Endothelial cell of umbilical vein (primary cell): Measurements from ENCODE around the gene CALU. TPM values are rescaled to one million over a fixed set of nuclear protein-coding genes. Genes with fewer than 3 reads are reported as not detected.

Experiments
- BruUV-seq: library from RNA; stranded (reverse); fragments of 400-500 nt; replicated peaks from 2 replicates; lab custom pipeline; 2021; lab: Mats Ljungman, UMichigan
- CTCF ChIA-PET: fragments of 300-600, 350-600 bp; sonication (Branson Sonifier 250); formaldehyde crosslinking; loops from one replicate; lab custom pipeline; 2021; ENCODE audit warnings: antibody characterized with exemption, inconsistent platforms; lab: Charles Lee
- POLR2A ChIA-PET: fragments of 300-600, 350-600 bp; sonication (Branson Sonifier 250); formaldehyde crosslinking; loops from one replicate; lab custom pipeline; 2021; ENCODE audit warnings: antibody characterized with exemption, inconsistent platforms; lab: Charles Lee
- DNase-seq: peaks from one replicate; pipeline ENCODE4 v3.0.0-alpha.2; 2011; ENCODE audit warnings: low read depth, low spot score
- FAIRE-seq: peaks from 2 replicates; lab custom pipeline; 2011; peaks lifted over from hg19 to GRCh38; lab: Jason Lieb, UNC
- H2AFZ ChIP-seq: 2 replicates; pipeline ENCODE4 v1.6.0; 2012; ENCODE audit warnings: low read depth, low read length, control low read depth, inconsistent platforms
- H3K27ac ChIP-seq: 2 replicates; pipeline ENCODE4 v1.5.1; 2011; ENCODE audit warnings: low read depth, mild to moderate bottlenecking, control low read depth, low read length, moderate library complexity; ENCODE audit not compliant: insufficient read depth
- H3K27me3 ChIP-seq, 2 experiments: 2 replicates each; pipeline versions ENCODE4 v1.6.0 to v1.6.1; 2011; ENCODE audit warnings: low read length in 2 of 2, mixed read lengths in 1 of 2; ENCODE audit not compliant: control insufficient read depth in 2 of 2, insufficient read depth in 2 of 2
- H3K36me3 ChIP-seq, 2 experiments: 2 replicates in 1 of 2; 3 replicates in 1 of 2; pipeline ENCODE4 v1.5.1; 2011; ENCODE audit warnings: low read length in 2 of 2, mild to moderate bottlenecking in 1 of 2, moderate library complexity in 1 of 2; ENCODE audit not compliant: control insufficient read depth in 2 of 2, insufficient read depth in 2 of 2; ENCODE audit errors: extremely low read depth in 1 of 2
- H3K4me1 ChIP-seq: 3 replicates; pipeline ENCODE4 v1.5.1; 2011; ENCODE audit warnings: mild to moderate bottlenecking, low read length; ENCODE audit not compliant: control insufficient read depth, insufficient read depth; ENCODE audit errors: extremely low read depth
- H3K4me2 ChIP-seq: 2 replicates; pipeline ENCODE4 v1.6.1; 2011; ENCODE audit warnings: low read length, control low read depth, mixed read lengths; ENCODE audit not compliant: insufficient read depth
- H3K4me3 ChIP-seq, 3 experiments: fragments of 200-600 bp in 1 of 3; sonication (generic), shearing (Covaris generic) in 1 of 3; replicated peaks in 1 of 3; 2 replicates each; pipeline ENCODE4 v1.5.1; 2011 to 2016; ENCODE audit warnings: control low read depth in 3 of 3, low read length in 3 of 3, mild to moderate bottlenecking in 2 of 3, inconsistent platforms in 1 of 3, low read depth in 1 of 3, moderate library complexity in 1 of 3; ENCODE audit not compliant: insufficient read depth in 1 of 3
- H3K79me2 ChIP-seq: 2 replicates; pipeline ENCODE4 v1.6.0; 2012; ENCODE audit warnings: low read length, inconsistent platforms; ENCODE audit not compliant: control insufficient read depth, insufficient read depth
- H3K9ac ChIP-seq: replicated peaks from 2 replicates; pipeline ENCODE3; 2011; ENCODE audit warnings: low read length, control low read depth; ENCODE audit not compliant: insufficient read depth; ENCODE audit errors: extremely low read depth
- H3K9me1 ChIP-seq: replicated peaks from 3 replicates; pipeline ENCODE4 v1.6.0; 2011; ENCODE audit warnings: mild to moderate bottlenecking, low read length; ENCODE audit not compliant: control insufficient read depth, insufficient read depth; ENCODE audit errors: extremely low read depth
- H3K9me3 ChIP-seq: replicated peaks from 2 replicates; pipeline ENCODE4 v1.5.1; 2012; ENCODE audit warnings: low read length, inconsistent platforms; ENCODE audit not compliant: control insufficient read depth, insufficient read depth
- H4K20me1 ChIP-seq: replicated peaks from 2 replicates; pipeline ENCODE3; 2011; ENCODE audit warnings: mild to moderate bottlenecking, low read length; ENCODE audit not compliant: control insufficient read depth, insufficient read depth; ENCODE audit errors: extremely low read depth
- EZH2 ChIP-seq: IDR thresholded peaks from 2 replicates; pipeline ENCODE4 v1.6.1; 2012; ENCODE audit warnings: borderline replicate concordance, low read depth, mild to moderate bottlenecking, moderate library complexity, low read length, inconsistent platforms; ENCODE audit not compliant: severe bottlenecking
- FOS ChIP-seq: IDR thresholded peaks from 2 replicates; pipeline ENCODE4 v1.6.1; 2011; ENCODE audit warnings: mild to moderate bottlenecking, low read length, moderate library complexity, borderline replicate concordance; ENCODE audit not compliant: insufficient read depth
- GATA2 ChIP-seq: IDR thresholded peaks from 2 replicates; pipeline ENCODE4 v1.7.0; 2011; ENCODE audit warnings: low read depth, mild to moderate bottlenecking, moderate library complexity, mixed read lengths, low read length; ENCODE audit not compliant: insufficient read length, insufficient read depth
- JUN ChIP-seq: IDR thresholded peaks from 2 replicates; pipeline ENCODE4 v1.6.1; 2011; ENCODE audit warnings: borderline replicate concordance, low read depth; ENCODE audit not compliant: insufficient read length, insufficient read depth
- MYC ChIP-seq: IDR thresholded peaks from one replicate; pipeline ENCODE4 v1.6.1; 2011; ENCODE audit warnings: mild to moderate bottlenecking, low read depth, low read length
- POLR2A ChIP-seq: IDR thresholded peaks from 2 replicates; pipeline ENCODE4 v1.6.1; 2012; ENCODE audit warnings: low read depth, mild to moderate bottlenecking, control low read depth, low read length
- POLR2AphosphoS5 ChIP-seq: IDR thresholded peaks from 2 replicates; pipeline ENCODE4 v1.6.1; 2012; ENCODE audit warnings: low read depth, mild to moderate bottlenecking, control low read depth, low read length, moderate library complexity; ENCODE audit not compliant: insufficient read depth
- dilution Hi-C: fragments of 300-500 bp; cut with MboI; formaldehyde crosslinking; loops from one replicate; pipeline ENCODE4 v1.15.0; 2019; ENCODE audit warnings: low sequenced_read_pairs; ENCODE audit not compliant: extremely low pct_ligation_motif_present
- intact Hi-C: fragments of 100-400 bp; cut with micrococcal nuclease; formaldehyde crosslinking; loops from one replicate; pipeline ENCODE4 v1.10.0; 2022
- polyA plus RNA-seq, 4 experiments: library from polyadenylated mRNA; depleted of rRNA in 3 of 4; stranded (reverse) in 3 of 4; unstranded in 1 of 4; fragments of >200 nt; gene quantifications; 2 replicates each; pipeline versions ENCODE4 v1.2.1 to v1.2.3, GENCODE V29; 2011 to 2012; ENCODE audit warnings: missing spikeins in 1 of 4
- total RNA-seq: library from RNA; stranded (reverse); gene quantifications from 2 replicates; pipeline ENCODE4 v1.2.3, GENCODE V29; 2021
- TF ChIP-seq, protein P1 (sequence below): IDR thresholded peaks from 2 replicates; pipeline ENCODE4 v1.6.1; 2011; ENCODE audit not compliant: insufficient read depth, insufficient read length
- TF ChIP-seq, protein P2 (sequence below), 2 donors: IDR thresholded peaks; 1 replicate in 1 of 2; 2 replicates in 1 of 2; pipeline ENCODE4 v1.5.1; 2011; ENCODE audit warnings: low read length in 2 of 2, mild to moderate bottlenecking in 2 of 2, moderate library complexity in 2 of 2, control low read depth in 1 of 2, inconsistent platforms in 1 of 2, low read depth in 1 of 2; ENCODE audit not compliant: insufficient read depth in 1 of 2; ENCODE audit errors: extremely low read depth in 1 of 2

Gene CALU
- total and polyA plus RNA-seq, 2 donors (not counting 3 experiments of a cell fraction or from before 2014, with no cell fraction given): 135 to 257 TPM

DNA sequence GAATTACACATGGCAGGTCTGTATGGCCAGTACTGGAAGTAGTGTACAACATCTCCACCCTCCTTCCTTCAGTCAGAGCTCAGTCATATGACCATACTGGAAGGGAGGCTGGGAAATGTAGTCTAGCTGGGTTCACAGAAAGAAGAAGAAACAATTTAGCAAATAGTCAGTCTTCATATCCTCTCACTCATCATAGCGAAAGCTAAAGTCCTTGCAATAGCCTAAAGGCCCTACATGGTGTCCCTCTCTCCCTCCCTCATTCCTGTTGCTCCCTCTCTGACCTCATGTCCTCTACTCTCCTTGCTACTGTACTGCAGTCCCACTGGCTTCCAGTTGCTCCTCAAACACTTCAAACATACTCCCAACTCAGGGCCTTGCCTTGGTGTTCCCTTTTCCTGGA lies 4.3 kb upstream of the CALU start:
- H3K4me3 ChIP-seq: no peak overlapping the region
- no peaks in the 10 kb centered on the region for H3K36me3 ChIP-seq
- H4K20me1 ChIP-seq: no peaks in the 10 kb centered on the region
- ChIA-PET CTCF (interaction anchor here (1.0 to 1.9 kb wide), 2 partner anchors 9 to 69 kb away, joined by 3 to 9 read pairs; no protein-coding TSS in a partner anchor), POLR2A (interaction anchor here (0.6 kb wide), 1 partner anchor 15 kb away, joined by 5 read pairs; no protein-coding TSS in a partner anchor)
- dilution Hi-C loops: no loop called here
- no peaks in the 10 kb centered on the region for H3K9me3 ChIP-seq
- peaks cover 7% of the 10 kb centered on the region for H3K79me2 ChIP-seq
- FAIRE-seq: no peak
- TF ChIP-seq, protein P1, sequence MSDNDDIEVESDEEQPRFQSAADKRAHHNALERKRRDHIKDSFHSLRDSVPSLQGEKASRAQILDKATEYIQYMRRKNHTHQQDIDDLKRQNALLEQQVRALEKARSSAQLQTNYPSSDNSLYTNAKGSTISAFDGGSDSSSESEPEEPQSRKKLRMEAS: no peak
- no peak for TF ChIP-seq POLR2AphosphoS5
- no peak for TF ChIP-seq EZH2
- TF ChIP-seq POLR2A: no peak
- TF ChIP-seq JUN: no peak
- no peak for TF ChIP-seq GATA2
- TF ChIP-seq, protein P2, sequence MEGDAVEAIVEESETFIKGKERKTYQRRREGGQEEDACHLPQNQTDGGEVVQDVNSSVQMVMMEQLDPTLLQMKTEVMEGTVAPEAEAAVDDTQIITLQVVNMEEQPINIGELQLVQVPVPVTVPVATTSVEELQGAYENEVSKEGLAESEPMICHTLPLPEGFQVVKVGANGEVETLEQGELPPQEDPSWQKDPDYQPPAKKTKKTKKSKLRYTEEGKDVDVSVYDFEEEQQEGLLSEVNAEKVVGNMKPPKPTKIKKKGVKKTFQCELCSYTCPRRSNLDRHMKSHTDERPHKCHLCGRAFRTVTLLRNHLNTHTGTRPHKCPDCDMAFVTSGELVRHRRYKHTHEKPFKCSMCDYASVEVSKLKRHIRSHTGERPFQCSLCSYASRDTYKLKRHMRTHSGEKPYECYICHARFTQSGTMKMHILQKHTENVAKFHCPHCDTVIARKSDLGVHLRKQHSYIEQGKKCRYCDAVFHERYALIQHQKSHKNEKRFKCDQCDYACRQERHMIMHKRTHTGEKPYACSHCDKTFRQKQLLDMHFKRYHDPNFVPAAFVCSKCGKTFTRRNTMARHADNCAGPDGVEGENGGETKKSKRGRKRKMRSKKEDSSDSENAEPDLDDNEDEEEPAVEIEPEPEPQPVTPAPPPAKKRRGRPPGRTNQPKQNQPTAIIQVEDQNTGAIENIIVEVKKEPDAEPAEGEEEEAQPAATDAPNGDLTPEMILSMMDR (IDR thresholded peaks at IDR 0.05; ENCODE audit: extremely low read depth in 1 of 2, insufficient read depth in 1 of 2, low read depth in 1 of 2, low read length in 2 of 2): no peak
- no peak for TF ChIP-seq FOS
- TF ChIP-seq MYC: no peak
- intact Hi-C loops: no loop called here
- DNase-seq: no peak
- peaks cover 0 to 2% of the 10 kb centered on the region in 2 experiments for H3K27me3 ChIP-seq
- peaks cover 21% of the 10 kb centered on the region for H3K4me1 ChIP-seq
- no peak overlapping the region for H3K4me2 ChIP-seq
- no TSS peak for BruUV-seq
- H3K9me1 ChIP-seq: no peaks in the 10 kb centered on the region
- H3K9ac ChIP-seq: no peak overlapping the region
- H2AFZ ChIP-seq: no peak overlapping the region
- H3K27ac ChIP-seq: no peak overlapping the region
